Right lung (tissue), 10 donors: ENCODE measurements around the gene PBXIP1. TPM values are rescaled to one million over a fixed set of nuclear protein-coding genes. Genes with fewer than 3 reads are reported as not detected.

ENCODE experiments used
- DNase-seq, 2 donors: peaks; one replicate each; pipeline ENCODE4 v3.0.0-alpha.2; 2013
- long read RNA-seq, 8 donors: transcript quantifications; one replicate each; lab custom pipeline, GENCODE V29; 2026
- polyA plus RNA-seq, 5 donors: library from polyadenylated mRNA; unstranded; fragments of 120-200 nt; gene quantifications; one replicate each; pipeline versions ENCODE4 v1.2.1 to v1.2.3, GENCODE V29; 2013; ENCODE audit warnings: inconsistent platforms in 1 of 5, low replicate concordance in 1 of 5; ENCODE audit not compliant: insufficient read length in 5 of 5, insufficient read depth in 1 of 5

The PBXIP1 gene
- 10 to 100 TPM; 62.9 to 88.3 (median 77.0) TPM for polyA plus RNA-seq
- long read RNA-seq, donor 1, transcript PBXIP1-202 (11 exons, 3,212 nt): major isoform, 6 of 26 reads
- long read RNA-seq, donor 1, partial matches to known transcripts: 20 of 26 reads
- long read RNA-seq, donor 1, other reads (novel, unspliced or antisense): 0 of 26 reads
- long read RNA-seq, donor 2, partial matches to known transcripts: 0 of 1 reads
- long read RNA-seq, donor 2, other reads (novel, unspliced or antisense): 0 of 1 reads
- long read RNA-seq, donor 3, partial matches to known transcripts: 14 of 15 reads
- long read RNA-seq, donor 3, other reads (novel, unspliced or antisense): 0 of 15 reads
- long read RNA-seq, donor 4, transcript PBXIP1-202 (11 exons, 3,212 nt): major isoform, 5 of 15 reads
- long read RNA-seq, donor 4, partial matches to known transcripts: 10 of 15 reads
- long read RNA-seq, donor 4, other reads (novel, unspliced or antisense): 0 of 15 reads
- long read RNA-seq, donor 5, partial matches to known transcripts: 6 of 9 reads
- long read RNA-seq, donor 5, other reads (novel, unspliced or antisense): 0 of 9 reads
- long read RNA-seq, donor 6, transcript PBXIP1-202 (11 exons, 3,212 nt): major isoform, 5 of 10 reads
- long read RNA-seq, donor 6, partial matches to known transcripts: 5 of 10 reads
- long read RNA-seq, donor 6, other reads (novel, unspliced or antisense): 0 of 10 reads
- long read RNA-seq, donor 7, partial matches to known transcripts: 5 of 7 reads
- long read RNA-seq, donor 7, other reads (novel, unspliced or antisense): 0 of 7 reads
- long read RNA-seq, donor 8, partial matches to known transcripts: 5 of 5 reads
- long read RNA-seq, donor 8, other reads (novel, unspliced or antisense): 0 of 5 reads

- DNase-seq: peak; percentile 88 to 92
Measured at GRCh38 chr1:154955718-154956543, at the start of gene PBXIP1. Gene PBXIP1, minus strand, starts transcription at chr1:154956099. Its CDS starts 2,378 bp downstream, at chr1:154953721.

GRCh38 chr1:155005076-155006011 is 49.4 kb upstream of the PBXIP1 start:
- peak in 1 of 2 donors; percentile 31 for DNase-seq

GRCh38 chr1:155004352-155005075 is 48.6 kb upstream of the PBXIP1 start:
- DNase-seq: no peak

DNA sequence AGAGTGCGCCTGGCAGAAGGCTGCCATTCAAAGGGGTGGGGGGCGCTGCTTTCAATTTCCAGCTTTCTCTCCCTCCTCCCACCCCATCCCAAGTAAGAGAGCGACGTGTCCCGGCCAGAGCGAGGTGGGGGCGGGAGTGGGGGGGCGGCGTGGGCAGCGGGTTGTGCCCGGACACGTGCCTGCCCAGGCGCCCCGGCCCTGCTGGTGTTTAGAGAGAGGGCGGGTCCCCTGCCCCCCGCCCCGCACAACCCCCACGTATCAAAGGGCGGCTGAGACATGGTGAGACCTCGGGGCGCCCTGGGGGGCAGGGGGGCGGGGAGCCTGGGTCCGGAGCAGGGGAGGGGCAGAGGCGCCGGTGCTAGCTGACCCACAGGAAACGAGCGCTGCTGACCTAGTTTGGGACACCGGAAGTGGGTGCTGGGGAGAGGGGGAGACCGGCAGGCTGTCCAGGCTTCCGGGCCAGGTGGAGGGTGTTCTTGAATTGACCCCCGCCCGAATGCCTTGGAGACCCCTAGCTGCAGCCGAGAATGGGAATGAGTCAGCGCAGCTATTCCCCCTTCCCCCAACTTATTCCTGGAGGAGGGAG is 48.0 kb upstream of the PBXIP1 start:
- DNase-seq: peak in 1 of 2 donors; percentile 37

GRCh38 chr1:155003227-155003765 is 47.4 kb upstream of the PBXIP1 start:
- DNase-seq: peak in 1 of 2 donors; percentile 32

DNA sequence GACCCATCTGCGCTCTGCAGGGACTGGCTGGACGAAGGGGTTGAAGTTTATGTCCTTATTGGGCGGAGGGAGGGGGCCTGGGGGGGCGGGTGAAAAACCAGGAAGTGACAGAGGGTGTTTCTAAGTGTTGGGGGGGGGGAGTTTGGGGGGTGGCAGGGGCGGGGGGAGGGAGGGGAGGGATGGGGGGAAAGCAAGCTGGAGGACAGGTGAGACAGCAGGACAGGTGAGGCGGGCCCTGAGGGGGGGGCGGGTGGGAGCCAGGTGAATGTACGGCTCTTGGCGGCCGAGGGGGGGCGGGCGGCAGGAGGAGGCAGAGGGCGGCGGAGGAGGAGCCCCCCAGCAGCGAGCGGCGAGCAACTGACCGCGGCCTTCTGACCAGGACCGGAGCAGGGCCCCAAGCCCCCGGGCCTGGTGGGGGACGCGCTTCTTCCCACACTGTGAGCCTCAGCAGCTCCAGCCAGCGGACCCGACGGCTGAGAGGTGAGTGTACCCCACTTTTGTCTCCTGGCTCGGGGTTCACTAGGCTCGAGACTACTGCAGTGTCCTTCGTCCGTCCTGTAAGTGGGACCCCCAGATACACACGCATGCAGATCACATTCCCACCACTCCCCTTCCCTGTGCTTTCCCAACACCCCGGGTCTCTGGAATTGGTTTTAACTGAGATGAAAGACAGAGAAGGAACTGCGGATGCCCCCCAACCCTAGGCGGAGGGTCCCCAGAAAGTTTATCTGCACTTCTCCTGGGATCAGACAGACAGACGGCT is 46.7 kb upstream of the PBXIP1 start, which contains the start of gene ZBTB7B:
ZBTB7B (plus strand) TSS at position 339 of the 763 bp plus-strand sequence. CDS start 11,859 bp downstream, outside the sequence.
- DNase-seq: peak in 1 of 2 donors; percentile 42

DNA sequence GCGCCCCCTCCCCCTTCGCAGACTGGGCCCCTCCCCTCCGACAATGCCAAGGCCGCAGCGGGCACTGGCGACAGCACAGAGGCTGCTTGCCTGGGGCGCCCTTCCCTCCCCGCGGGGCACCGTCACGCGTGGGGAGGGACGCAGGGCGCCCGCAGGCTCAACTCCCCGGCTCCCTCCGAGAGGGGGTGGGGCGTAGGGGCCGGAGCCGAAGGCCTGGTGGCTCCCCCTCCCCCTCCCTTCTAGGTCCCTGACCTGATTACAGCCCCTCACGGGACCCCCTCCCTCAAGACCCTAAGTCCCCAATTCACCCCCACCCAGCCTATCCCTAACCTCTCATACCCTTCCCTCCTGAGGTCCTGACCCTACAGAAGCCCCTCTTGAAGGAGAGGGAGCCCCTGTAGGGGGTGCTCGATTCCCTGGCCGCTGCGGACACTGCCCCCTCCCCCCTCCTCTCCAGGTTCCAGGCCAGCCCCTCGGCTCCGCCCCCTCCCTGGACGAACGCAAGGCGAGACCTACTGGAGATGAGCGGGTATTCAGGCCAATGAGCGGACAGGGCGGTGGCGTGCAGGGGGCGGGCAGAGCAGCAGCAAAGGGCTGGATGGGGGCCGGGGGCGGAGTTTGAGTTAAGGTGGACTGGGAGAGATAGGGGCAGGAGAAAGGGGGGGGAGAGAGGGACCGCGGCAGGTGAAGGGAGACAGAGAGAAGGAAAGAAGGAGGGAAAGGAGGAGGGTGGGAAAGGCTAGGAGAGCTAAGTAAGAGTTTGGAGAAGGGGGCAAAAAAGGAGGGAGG is 46.0 kb upstream of the PBXIP1 start:
- peak; percentile 99 for DNase-seq

- DNase-seq: no peak
Measured at GRCh38 chr1:155001425-155001674, 45.5 kb upstream of the PBXIP1 start.

DNA sequence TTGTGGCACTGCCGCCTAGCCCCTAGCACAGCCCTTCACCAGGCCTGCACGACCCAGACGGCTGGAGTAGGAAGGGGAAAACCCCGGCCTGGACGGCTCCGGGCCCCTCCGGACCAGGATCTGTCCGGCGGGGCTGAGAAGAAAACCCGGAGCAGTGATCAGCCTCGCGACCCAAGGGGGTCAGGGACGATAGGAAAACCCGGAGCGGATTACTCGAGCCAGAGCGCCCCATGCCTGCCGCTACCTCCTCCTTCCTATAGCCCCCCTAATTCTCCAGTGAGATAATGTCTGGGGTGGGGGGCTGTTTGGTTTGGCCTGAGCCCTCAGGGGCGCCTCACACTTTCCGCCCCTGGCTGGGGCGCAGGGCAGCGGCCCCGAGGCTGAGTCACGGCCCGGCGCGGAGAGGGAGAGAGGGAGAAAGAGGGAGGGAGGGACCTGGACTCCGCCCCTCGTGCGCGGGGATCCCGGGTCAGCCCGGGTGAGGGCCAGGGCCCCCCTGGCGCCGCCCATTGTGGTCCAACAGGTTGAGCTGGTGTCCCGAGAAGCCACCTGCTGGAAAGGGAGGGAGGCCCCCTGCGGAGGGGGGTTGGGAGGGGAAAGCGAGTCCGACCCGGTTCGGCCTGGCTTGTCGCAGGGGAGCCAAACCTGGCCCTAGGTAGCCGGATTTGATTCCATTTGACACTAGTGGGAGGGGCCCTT is 45.0 kb upstream of the PBXIP1 start:
- DNase-seq: peak; percentile 90 to 96

DNA sequence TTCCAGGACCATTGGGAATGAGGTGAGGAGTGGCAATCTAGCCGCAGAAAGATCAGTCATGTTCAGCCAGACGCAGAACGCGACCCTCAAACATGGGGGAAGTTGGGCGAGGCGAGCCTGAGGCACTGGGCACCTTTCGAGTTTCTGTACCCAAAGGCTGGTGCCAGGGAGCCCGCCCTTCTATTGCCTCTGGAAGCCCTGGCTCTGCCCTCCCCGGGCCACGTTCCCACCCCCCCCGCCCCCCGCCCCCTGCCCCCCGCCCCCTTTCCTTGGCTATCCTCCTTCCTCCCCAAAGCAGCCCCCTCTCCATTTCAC is 44.5 kb upstream of the PBXIP1 start:
- no peak for DNase-seq

DNA sequence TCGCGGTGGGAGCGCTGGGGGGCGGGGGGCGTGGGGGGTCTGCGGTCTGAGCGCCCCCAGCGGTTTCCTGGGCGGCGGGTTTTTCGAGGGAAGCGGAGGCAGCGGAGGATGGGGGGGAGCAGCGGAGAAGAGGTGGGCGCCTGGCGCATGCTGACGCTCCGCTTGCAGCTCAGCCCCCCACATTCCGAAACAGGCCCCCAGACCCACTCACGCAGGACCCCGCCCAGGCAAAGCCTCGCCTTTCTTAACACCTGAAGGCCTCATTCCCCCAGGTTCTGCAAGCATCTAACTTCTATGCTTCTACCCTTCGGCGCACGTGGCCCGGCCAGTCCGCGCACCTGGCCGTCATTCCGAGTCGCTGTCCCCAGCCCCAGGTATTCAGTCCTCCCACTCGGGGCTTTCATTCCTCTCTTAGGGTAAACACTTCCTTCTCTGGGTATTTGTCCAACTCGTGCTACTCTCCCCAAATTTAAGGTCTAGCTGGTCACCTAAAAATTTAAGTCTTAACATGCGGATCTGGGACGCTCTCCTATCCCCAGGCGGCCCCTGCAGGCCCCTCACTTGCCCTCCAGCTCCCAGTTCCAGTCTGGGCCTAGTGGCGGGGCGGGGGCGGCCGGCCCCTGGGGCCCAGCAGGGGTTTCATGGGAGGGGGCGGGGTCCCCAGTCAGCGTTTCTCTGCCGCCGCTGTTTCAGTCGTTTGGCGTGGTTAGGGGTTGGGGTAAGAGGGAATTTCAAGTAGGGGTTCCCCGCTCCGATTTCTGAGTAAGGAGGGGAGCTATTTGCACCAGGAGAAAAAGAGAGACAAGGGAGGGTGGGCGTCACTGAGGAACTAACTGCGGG is 43.9 kb upstream of the PBXIP1 start:
- peak in 1 of 2 donors; percentile 36 for DNase-seq

DNA sequence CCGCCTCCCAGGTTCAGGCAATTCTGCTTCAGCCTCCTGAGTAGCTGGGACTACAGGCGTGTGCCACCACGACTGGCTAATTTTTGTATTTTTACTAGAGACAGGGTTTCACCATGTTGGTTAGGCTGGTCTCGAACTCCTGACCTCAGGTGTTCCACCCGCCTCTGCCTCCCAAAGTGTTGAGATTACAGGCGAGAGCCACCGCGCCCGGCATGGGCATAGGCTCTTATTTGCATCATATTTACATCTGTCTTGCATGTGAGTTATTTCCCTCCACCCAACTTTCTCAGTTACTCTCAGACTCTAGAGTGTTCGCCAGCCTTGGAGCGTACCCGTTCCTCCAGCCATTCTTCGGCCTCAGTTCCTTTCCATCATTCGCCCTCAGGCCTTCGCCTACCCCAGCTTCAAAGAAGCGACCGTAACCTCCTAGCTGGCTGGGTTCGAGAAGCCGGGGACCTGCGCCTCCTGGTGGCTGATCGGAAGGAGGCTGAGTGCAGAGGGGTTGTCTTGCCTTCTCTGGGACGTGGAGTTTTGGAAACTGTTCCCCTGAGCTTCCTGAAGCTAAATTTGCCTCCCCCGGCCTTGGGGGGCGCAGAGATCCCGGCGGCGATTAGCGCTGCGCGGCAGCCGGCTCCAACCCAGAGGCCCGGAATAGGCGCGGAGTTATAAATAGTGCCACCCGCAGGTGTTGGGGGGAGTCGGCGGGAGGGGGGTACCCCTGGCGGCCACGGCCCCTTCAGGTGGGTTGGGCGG is 43.1 kb upstream of the PBXIP1 start:
- DNase-seq: peak; percentile 65 to 73

DNA sequence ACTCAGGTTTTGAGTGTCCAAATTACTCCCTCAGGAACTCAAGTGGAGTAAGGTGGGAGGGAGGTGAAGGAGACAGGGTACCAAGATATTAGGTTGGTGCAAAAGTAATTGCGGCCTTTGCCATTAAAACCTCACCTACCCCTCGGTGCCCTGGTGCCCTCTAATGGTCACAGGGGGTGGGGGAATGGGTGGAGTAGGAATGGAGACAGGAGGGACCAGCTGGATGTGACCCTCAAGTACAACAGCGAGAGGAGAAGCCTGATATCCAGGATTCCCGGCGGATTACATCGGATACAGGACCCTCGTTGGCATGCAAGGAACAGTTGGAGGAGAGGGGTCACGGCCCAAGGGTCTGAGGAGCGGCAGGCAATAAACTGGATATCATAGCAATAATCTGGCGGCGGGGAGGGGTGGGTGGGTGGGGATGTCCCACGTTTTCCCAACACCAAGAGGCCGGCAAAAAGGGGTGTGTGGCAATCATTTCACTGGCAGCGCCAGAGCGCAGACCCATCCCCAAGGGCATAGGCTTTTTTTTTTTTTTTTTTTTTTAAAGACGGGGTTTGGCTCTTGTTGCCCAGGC is 42.4 kb upstream of the PBXIP1 start:
- no peak for DNase-seq

GRCh38 chr1:154996966-154997701 is 41.2 kb upstream of the PBXIP1 start:
- no peak for DNase-seq
